GM23338 (cell line): ENCODE results near the gene MYO3B.

Experiments
- CREB1 ChIP-seq: fragments of 250-450 bp; sonication (Bioruptor Pico); IDR thresholded peaks from 2 replicates; pipeline ENCODE4 v1.5.0; 2020; ENCODE audit warnings: low read depth, mild to moderate bottlenecking, moderate library complexity
- CTCF ChIP-seq, 2 experiments: fragments of 200-600 bp in 1 of 2; sonication (generic) in 1 of 2; conservative IDR thresholded peaks; 2 replicates each; pipeline versions ENCODE4 v1.5.1 to v1.6.1; 2016 to 2017; ENCODE audit warnings: antibody characterized with exemption in 2 of 2, low read depth in 2 of 2, mild to moderate bottlenecking in 2 of 2, moderate library complexity in 1 of 2
- TF ChIP-seq, protein P1 (sequence below): IDR thresholded peaks from one replicate; pipeline ENCODE4 v1.6.1; 2018; ENCODE audit warnings: antibody characterized with exemption; ENCODE audit not compliant: unreplicated experiment
- TF ChIP-seq, protein P2 (sequence below): IDR thresholded peaks from 2 replicates; pipeline ENCODE4 v1.6.1; 2016; ENCODE audit warnings: antibody characterized with exemption

GRCh38 chr2:170587117-170587516 is 409.2 kb downstream of the MYO3B start:
- TF ChIP-seq CTCF (conservative IDR thresholded peaks at IDR 0.05; ENCODE audit: low read depth in 2 of 2), result no peak
- TF ChIP-seq, protein P1, sequence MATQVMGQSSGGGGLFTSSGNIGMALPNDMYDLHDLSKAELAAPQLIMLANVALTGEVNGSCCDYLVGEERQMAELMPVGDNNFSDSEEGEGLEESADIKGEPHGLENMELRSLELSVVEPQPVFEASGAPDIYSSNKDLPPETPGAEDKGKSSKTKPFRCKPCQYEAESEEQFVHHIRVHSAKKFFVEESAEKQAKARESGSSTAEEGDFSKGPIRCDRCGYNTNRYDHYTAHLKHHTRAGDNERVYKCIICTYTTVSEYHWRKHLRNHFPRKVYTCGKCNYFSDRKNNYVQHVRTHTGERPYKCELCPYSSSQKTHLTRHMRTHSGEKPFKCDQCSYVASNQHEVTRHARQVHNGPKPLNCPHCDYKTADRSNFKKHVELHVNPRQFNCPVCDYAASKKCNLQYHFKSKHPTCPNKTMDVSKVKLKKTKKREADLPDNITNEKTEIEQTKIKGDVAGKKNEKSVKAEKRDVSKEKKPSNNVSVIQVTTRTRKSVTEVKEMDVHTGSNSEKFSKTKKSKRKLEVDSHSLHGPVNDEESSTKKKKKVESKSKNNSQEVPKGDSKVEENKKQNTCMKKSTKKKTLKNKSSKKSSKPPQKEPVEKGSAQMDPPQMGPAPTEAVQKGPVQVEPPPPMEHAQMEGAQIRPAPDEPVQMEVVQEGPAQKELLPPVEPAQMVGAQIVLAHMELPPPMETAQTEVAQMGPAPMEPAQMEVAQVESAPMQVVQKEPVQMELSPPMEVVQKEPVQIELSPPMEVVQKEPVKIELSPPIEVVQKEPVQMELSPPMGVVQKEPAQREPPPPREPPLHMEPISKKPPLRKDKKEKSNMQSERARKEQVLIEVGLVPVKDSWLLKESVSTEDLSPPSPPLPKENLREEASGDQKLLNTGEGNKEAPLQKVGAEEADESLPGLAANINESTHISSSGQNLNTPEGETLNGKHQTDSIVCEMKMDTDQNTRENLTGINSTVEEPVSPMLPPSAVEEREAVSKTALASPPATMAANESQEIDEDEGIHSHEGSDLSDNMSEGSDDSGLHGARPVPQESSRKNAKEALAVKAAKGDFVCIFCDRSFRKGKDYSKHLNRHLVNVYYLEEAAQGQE, result no peak
- no peak for TF ChIP-seq CREB1
- TF ChIP-seq, protein P2, sequence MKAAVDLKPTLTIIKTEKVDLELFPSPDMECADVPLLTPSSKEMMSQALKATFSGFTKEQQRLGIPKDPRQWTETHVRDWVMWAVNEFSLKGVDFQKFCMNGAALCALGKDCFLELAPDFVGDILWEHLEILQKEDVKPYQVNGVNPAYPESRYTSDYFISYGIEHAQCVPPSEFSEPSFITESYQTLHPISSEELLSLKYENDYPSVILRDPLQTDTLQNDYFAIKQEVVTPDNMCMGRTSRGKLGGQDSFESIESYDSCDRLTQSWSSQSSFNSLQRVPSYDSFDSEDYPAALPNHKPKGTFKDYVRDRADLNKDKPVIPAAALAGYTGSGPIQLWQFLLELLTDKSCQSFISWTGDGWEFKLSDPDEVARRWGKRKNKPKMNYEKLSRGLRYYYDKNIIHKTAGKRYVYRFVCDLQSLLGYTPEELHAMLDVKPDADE, result no peak
